ENCODE data around the gene MEGF9. TPM values are rescaled to one million over a fixed set of nuclear protein-coding genes. Genes with fewer than 3 reads are reported as not detected.

The MEGF9 gene
- total RNA-seq, 1 experiment from 2014 or later, result 8.3 TPM

DNA sequence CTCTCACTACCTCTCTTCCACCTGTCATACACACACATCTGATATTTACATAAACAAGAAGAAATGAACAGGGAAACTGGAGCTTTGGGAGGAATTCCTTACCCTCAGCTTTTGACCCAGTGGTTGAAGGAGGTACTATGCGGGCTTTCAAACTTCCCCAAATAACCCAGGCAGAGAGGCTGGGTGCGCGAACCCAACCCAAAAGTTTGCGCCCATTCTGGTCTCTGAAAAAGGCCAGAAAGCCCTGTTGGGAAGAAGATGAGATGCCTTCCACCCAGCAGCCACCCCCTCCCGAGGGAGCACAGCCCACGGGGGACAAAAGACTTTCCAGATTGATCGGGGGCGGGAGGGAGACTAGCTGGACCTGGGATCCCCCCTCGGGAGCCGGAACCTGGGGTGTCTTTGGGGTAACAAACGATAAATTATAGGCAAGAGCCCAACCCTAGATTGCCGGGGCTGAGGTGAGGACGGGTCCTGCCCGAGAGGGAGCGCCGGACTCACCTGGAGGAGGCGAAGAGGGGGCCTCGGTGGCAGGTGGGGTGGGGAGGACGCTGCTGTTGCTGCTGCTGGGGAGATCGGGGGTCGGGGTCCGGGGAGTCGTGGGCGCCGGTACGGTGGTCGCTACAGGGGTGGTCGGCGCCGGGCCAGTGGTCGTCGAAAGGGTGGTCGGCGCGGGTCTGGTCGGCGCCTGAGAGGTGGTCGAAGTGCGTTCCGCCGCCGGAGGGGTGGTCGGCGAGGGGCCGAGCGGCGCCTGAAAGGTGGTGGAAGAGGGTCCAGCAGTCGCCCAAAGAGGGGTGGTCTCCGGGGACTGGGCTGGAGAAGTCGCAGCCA is 798 bp downstream of the MEGF9 start:
- intact Hi-C loops (cut with micrococcal nuclease), result no loop called here
- Histone ChIP-seq H3K27ac (ENCODE audit: low read depth, low read length) (peak overlapping the region; percentile 30; the same call in 1 of the 2 replicates), H2AFZ (ENCODE audit: low read depth, low read length, poor library complexity, severe bottlenecking) (no peak overlapping the region), H3K79me2 (ENCODE audit: insufficient read depth, low read length) (peaks cover 6% of the 10 kb centered on the region), H3K36me3 (ENCODE audit: control insufficient read depth in 1 of 2, insufficient read depth in 2 of 2, low read length in 2 of 2) (no peaks in the 10 kb centered on the region), H3K9me2 (ENCODE audit: insufficient read depth) (no peaks in the 10 kb centered on the region), H3K4me3 (replicated peaks in 1 of 2; ENCODE audit: low read depth in 1 of 2, low read length in 2 of 2) (peak overlapping the region; percentile 62 to 73), H3K9ac (ENCODE audit: low read length) (peak overlapping the region; percentile 73), H3K27me3 (ENCODE audit: insufficient read depth, low read length) (no peaks in the 10 kb centered on the region), H3K4me2 (ENCODE audit: low read length) (peak overlapping the region; percentile 95), H3K4me1 (ENCODE audit: control insufficient read depth in 1 of 2, insufficient read depth in 2 of 2, low read length in 2 of 2) (peaks cover 19 to 56% of the 10 kb centered on the region in 2 experiments), H4K20me1 (ENCODE audit: insufficient read depth) (no peaks in the 10 kb centered on the region), H3K9me3 (ENCODE audit: control insufficient read depth in 1 of 2, insufficient read depth in 1 of 2, low read depth in 1 of 2, low read length in 2 of 2) (no peaks in the 10 kb centered on the region)
- ATAC-seq (no peak), DNase-seq (ENCODE audit: low read depth, low spot score) (no peak)
- ChIA-PET POLR2A (interaction anchor here (0.6 kb wide), 1 partner anchor 9 kb away, joined by 3 read pairs; no protein-coding TSS in a partner anchor), CTCF (no interaction called here), RAD21 (ENCODE audit: low non-redundant PET in 1 of 2, low total read pairs in 2 of 2, uncharacterized antibody in 2 of 2, unreplicated experiment in 2 of 2) (no interaction called here)
- no TSS peak for BruUV-seq (replicated peaks)
- TF ChIP-seq JUND (IDR thresholded peaks at IDR 0.05), result no peak
- TF ChIP-seq, protein P1, sequence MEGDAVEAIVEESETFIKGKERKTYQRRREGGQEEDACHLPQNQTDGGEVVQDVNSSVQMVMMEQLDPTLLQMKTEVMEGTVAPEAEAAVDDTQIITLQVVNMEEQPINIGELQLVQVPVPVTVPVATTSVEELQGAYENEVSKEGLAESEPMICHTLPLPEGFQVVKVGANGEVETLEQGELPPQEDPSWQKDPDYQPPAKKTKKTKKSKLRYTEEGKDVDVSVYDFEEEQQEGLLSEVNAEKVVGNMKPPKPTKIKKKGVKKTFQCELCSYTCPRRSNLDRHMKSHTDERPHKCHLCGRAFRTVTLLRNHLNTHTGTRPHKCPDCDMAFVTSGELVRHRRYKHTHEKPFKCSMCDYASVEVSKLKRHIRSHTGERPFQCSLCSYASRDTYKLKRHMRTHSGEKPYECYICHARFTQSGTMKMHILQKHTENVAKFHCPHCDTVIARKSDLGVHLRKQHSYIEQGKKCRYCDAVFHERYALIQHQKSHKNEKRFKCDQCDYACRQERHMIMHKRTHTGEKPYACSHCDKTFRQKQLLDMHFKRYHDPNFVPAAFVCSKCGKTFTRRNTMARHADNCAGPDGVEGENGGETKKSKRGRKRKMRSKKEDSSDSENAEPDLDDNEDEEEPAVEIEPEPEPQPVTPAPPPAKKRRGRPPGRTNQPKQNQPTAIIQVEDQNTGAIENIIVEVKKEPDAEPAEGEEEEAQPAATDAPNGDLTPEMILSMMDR (IDR thresholded peaks at IDR 0.05 in 2 of 3, conservative IDR thresholded peaks at IDR 0.05 in 1 of 3; ENCODE audit: borderline replicate concordance in 1 of 3, insufficient read depth in 1 of 3, low read depth in 2 of 3, low read length in 2 of 3), result 0 out of 6 replicates have a peak, but pooled peaks of 1 of the 3 experiments have one; percentile 15

DNA sequence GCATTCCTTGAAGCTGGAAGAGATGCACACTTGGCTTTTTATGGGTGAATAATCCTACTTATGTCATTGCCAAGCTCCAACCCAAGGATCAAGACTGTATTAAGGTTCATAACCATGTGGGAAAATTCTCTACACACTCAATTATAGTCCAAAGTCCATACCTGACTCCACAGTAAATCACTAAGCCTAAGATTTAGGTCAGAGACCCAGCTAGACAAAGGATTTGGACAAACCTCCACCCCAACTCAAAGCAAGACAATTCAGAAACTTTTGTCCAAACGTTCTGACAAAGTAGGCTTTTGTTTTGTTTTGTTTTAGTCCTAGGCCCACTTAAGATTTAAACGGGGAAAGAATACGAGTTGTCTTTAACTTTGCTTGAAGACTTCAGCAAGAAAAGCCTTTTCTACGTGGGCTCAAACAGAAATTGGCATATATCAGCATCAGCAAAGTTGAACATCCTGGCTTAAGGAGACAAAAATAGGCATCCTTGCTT is 1.7 kb downstream of the MEGF9 start:
- ATAC-seq (no peak), DNase-seq (ENCODE audit: low read depth, low spot score) (no peak)
- H3K27ac ChIP-seq (ENCODE audit: low read depth, low read length), result no peak overlapping the region
- BruUV-seq (replicated peaks), result TSS peak; percentile 45
- peaks cover 6% of the 10 kb centered on the region for H3K79me2 ChIP-seq (ENCODE audit: insufficient read depth, low read length)
- H3K9ac ChIP-seq (ENCODE audit: low read length), result no peak overlapping the region
- no peaks in the 10 kb centered on the region for H3K36me3 ChIP-seq (ENCODE audit: control insufficient read depth in 1 of 2, insufficient read depth in 2 of 2, low read length in 2 of 2)
- no peaks in the 10 kb centered on the region for H3K9me2 ChIP-seq (ENCODE audit: insufficient read depth)
- H3K4me3 ChIP-seq (replicated peaks in 1 of 2; ENCODE audit: low read depth in 1 of 2, low read length in 2 of 2), result peak overlapping the region; percentile 62 to 73
- H2AFZ ChIP-seq (ENCODE audit: low read depth, low read length, poor library complexity, severe bottlenecking), result no peak overlapping the region
- ChIA-PET POLR2A (interaction anchor here (1.1 kb wide), 1 partner anchor 13 kb away, joined by 4 read pairs; no protein-coding TSS in a partner anchor), RAD21 (ENCODE audit: low non-redundant PET in 1 of 2, low total read pairs in 2 of 2, uncharacterized antibody in 2 of 2, unreplicated experiment in 2 of 2) (no interaction called here), CTCF (interaction anchor here (0.8 kb wide), 1 partner anchor 93 kb away, joined by 3 read pairs; no protein-coding TSS in a partner anchor)
- H3K4me2 ChIP-seq (ENCODE audit: low read length), result peak overlapping the region; percentile 95
- no peaks in the 10 kb centered on the region for H3K27me3 ChIP-seq (ENCODE audit: insufficient read depth, low read length)
- H4K20me1 ChIP-seq (ENCODE audit: insufficient read depth), result no peaks in the 10 kb centered on the region
- peaks cover 19 to 56% of the 10 kb centered on the region in 2 experiments for H3K4me1 ChIP-seq (ENCODE audit: control insufficient read depth in 1 of 2, insufficient read depth in 2 of 2, low read length in 2 of 2)
- intact Hi-C loops (cut with micrococcal nuclease), result no loop called here
- no peak for TF ChIP-seq CEBPB (IDR thresholded peaks at IDR 0.05; ENCODE audit: low read depth)
- TF ChIP-seq, protein P2, sequence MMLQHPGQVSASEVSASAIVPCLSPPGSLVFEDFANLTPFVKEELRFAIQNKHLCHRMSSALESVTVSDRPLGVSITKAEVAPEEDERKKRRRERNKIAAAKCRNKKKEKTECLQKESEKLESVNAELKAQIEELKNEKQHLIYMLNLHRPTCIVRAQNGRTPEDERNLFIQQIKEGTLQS (IDR thresholded peaks at IDR 0.05), result no peak
- H3K9me3 ChIP-seq (ENCODE audit: control insufficient read depth in 1 of 2, insufficient read depth in 1 of 2, low read depth in 1 of 2, low read length in 2 of 2), result no peaks in the 10 kb centered on the region
